Measurements from ENCODE around the gene INVS. TPM values are rescaled to one million over a fixed set of nuclear protein-coding genes. Genes with fewer than 3 reads are reported as not detected.
"Not testable (repeated sequence)": the region's sequence is repeated elsewhere in the genome, so short reads cannot be mapped to it uniquely, and the experiment has no call there.

INVS gene
- total RNA-seq, 4 donors from 2014 or later: 22.1 to 56.9 (median 37.3) TPM

- no peaks in the 10 kb centered on the region for H3K9me3 ChIP-seq
- H3K36me3 ChIP-seq: peaks cover 0 to 16% (median 0%) of the 10 kb centered on the region in 3 donors
- H3K4me3 ChIP-seq: no peak overlapping the region
- no peak for DNase-seq
- no peaks in the 10 kb centered on the region for H3K27me3 ChIP-seq
- H3K4me1 ChIP-seq: no peaks in the 10 kb centered on the region
- TF ChIP-seq POLR2A (IDR thresholded peaks at IDR 0.05): no peak
- no peak for TF ChIP-seq CTCF (IDR thresholded peaks at IDR 0.05)
- no peak overlapping the region for H3K27ac ChIP-seq
Measured at GRCh38 chr9:100317706-100318105, 218.7 kb downstream of the INVS start.

- Histone ChIP-seq H3K9me3 (no peaks in the 10 kb centered on the region), H3K27ac (no peak overlapping the region), H3K4me1 (no peaks in the 10 kb centered on the region), H3K4me3 (no peak overlapping the region), H3K36me3 (peaks cover 0 to 17% (median 0%) of the 10 kb centered on the region in 3 donors), H3K27me3 (no peaks in the 10 kb centered on the region)
- peak in 1 of 3 donors; percentile 60 for DNase-seq
- TF ChIP-seq POLR2A (IDR thresholded peaks at IDR 0.05): no peak
- TF ChIP-seq CTCF (IDR thresholded peaks at IDR 0.05): peak in 5 of 6 experiments; percentile 29 to 63 (median 61)
Measured at GRCh38 chr9:100322954-100323536, 224.0 kb downstream of the INVS start.

- H3K36me3 ChIP-seq: peaks cover 0 to 12% (median 0%) of the 10 kb centered on the region in 3 donors
- DNase-seq: no peak
Measured at GRCh38 chr9:100324594-100325200, 225.7 kb downstream of the INVS start.

GRCh38 chr9:100338736-100339135 is 239.7 kb downstream of the INVS start:
- H3K4me1 ChIP-seq, H3K27ac ChIP-seq, H3K36me3 ChIP-seq, H3K4me3 ChIP-seq, DNase-seq, H3K27me3 ChIP-seq, H3K9me3 ChIP-seq: not testable (repeated sequence)

More at GRCh38 chr9:100324594-100325200, 225.7 kb downstream of the INVS start:
- Histone ChIP-seq H3K4me3 (no peak overlapping the region), H3K27me3 (no peaks in the 10 kb centered on the region), H3K27ac (no peak overlapping the region), H3K9me3 (no peaks in the 10 kb centered on the region), H3K4me1 (no peaks in the 10 kb centered on the region)
- TF ChIP-seq CTCF (IDR thresholded peaks at IDR 0.05) (peak in 5 of 6 experiments; percentile 9 to 49 (median 39)), POLR2A (IDR thresholded peaks at IDR 0.05) (no peak)

- Histone ChIP-seq H3K4me3 (no peak overlapping the region), H3K27me3 (no peaks in the 10 kb centered on the region), H3K36me3 (peaks cover 0 to 7% (median 0%) of the 10 kb centered on the region in 3 donors), H3K9me3 (no peaks in the 10 kb centered on the region), H3K4me1 (no peaks in the 10 kb centered on the region), H3K27ac (no peak overlapping the region)
- TF ChIP-seq CTCF (IDR thresholded peaks at IDR 0.05) (no peak), POLR2A (IDR thresholded peaks at IDR 0.05) (no peak)
- no peak for DNase-seq
Measured at GRCh38 chr9:100340224-100340623, 241.2 kb downstream of the INVS start.

GRCh38 chr9:100341889-100342288 is 242.8 kb downstream of the INVS start:
- H3K27me3 ChIP-seq: no peaks in the 10 kb centered on the region
- no peak for TF ChIP-seq POLR2A (IDR thresholded peaks at IDR 0.05)
- no peak for TF ChIP-seq CTCF (IDR thresholded peaks at IDR 0.05)
- H3K9me3 ChIP-seq: no peaks in the 10 kb centered on the region
- peaks cover 0 to 16% (median 0%) of the 10 kb centered on the region in 3 donors for H3K36me3 ChIP-seq
- no peaks in the 10 kb centered on the region for H3K4me1 ChIP-seq
- H3K4me3 ChIP-seq: no peak overlapping the region
- no peak for DNase-seq
- no peak overlapping the region for H3K27ac ChIP-seq
